GM12875 (cell line): ENCODE data around the gene DEPDC1.

Source experiments
- H3K4me3 ChIP-seq: one replicate; pipeline ENCODE4 v1.5.1; 2011; ENCODE audit warnings: low read depth, low read length, control low read depth
- CTCF ChIP-seq: IDR thresholded peaks from 2 replicates; pipeline ENCODE4 v1.5.1; 2011; ENCODE audit warnings: low read depth, mild to moderate bottlenecking, control low read depth, inconsistent platforms, low read length, moderate library complexity, borderline replicate concordance; ENCODE audit not compliant: insufficient read depth

DEPDC1 gene, protein sequence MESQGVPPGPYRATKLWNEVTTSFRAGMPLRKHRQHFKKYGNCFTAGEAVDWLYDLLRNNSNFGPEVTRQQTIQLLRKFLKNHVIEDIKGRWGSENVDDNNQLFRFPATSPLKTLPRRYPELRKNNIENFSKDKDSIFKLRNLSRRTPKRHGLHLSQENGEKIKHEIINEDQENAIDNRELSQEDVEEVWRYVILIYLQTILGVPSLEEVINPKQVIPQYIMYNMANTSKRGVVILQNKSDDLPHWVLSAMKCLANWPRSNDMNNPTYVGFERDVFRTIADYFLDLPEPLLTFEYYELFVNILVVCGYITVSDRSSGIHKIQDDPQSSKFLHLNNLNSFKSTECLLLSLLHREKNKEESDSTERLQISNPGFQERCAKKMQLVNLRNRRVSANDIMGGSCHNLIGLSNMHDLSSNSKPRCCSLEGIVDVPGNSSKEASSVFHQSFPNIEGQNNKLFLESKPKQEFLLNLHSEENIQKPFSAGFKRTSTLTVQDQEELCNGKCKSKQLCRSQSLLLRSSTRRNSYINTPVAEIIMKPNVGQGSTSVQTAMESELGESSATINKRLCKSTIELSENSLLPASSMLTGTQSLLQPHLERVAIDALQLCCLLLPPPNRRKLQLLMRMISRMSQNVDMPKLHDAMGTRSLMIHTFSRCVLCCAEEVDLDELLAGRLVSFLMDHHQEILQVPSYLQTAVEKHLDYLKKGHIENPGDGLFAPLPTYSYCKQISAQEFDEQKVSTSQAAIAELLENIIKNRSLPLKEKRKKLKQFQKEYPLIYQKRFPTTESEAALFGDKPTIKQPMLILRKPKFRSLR

GRCh38 chr1:68496680-68497357 is at the start of gene DEPDC1:
Gene DEPDC1, minus strand, starts transcription at chr1:68497082. Its CDS starts 83 bp downstream, at chr1:68496999.
- H3K4me3 ChIP-seq, result peak within 1 kb of the TSS; percentile 72
- TF ChIP-seq CTCF, result no peak

GRCh38 chr1:68544651-68545050 is 47.8 kb upstream of the DEPDC1 start:
- no peak overlapping the region for H3K4me3 ChIP-seq
- TF ChIP-seq CTCF, result no peak

GRCh38 chr1:68542586-68542985 is 45.7 kb upstream of the DEPDC1 start:
- H3K4me3 ChIP-seq, result no peak overlapping the region
- no peak for TF ChIP-seq CTCF

DNA sequence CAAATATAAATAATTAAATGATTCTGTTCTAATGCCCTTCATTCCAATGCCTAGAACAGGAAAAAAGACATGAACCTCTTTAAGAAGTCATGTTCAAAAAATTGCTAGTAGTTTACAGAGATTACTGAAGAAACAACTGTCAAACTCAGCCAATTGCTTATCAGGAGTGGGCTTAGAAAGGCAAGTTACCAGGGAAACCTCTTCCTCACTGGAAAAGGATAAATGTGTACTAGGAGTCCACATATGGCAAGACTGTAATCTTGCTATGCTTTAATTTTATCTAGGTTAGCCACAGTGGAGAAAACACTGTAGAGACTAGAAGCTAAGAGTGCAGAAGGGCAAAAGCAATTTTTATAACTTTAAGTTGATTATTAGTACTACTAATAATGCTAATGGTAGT is 42.1 kb upstream of the DEPDC1 start:
- TF ChIP-seq CTCF, result no peak
- H3K4me3 ChIP-seq, result no peak overlapping the region

- H3K4me3 ChIP-seq, result no peak overlapping the region
- TF ChIP-seq CTCF, result no peak
Measured at GRCh38 chr1:68528243-68528642, 31.4 kb upstream of the DEPDC1 start.

GRCh38 chr1:68525781-68526180 is 28.9 kb upstream of the DEPDC1 start:
- H3K4me3 ChIP-seq, result no peak overlapping the region
- no peak for TF ChIP-seq CTCF
